Fibroblast of lung (primary cell): ENCODE measurements around the gene SRGAP2C. TPM values are rescaled to one million over a fixed set of nuclear protein-coding genes. Genes with fewer than 3 reads are reported as not detected.
"Not testable (repeated sequence)": the region's sequence is repeated elsewhere in the genome, so short reads cannot be mapped to it uniquely, and the experiment has no call there.

Source experiments
- DNase-seq, 2 donors: peaks; one replicate each; pipeline versions ENCODE4 v3.0.0 to v3.0.0-alpha.2; 2010; ENCODE audit warnings: low read depth in 2 of 2
- H2AFZ ChIP-seq: 2 replicates; pipeline ENCODE4 v1.5.1; 2012; ENCODE audit warnings: low read length, control low read depth, inconsistent platforms
- H3K27ac ChIP-seq: 2 replicates; pipeline ENCODE4 v1.5.1; 2011; ENCODE audit warnings: low read length, control low read depth; ENCODE audit not compliant: insufficient read depth
- H3K27me3 ChIP-seq: 2 replicates; pipeline ENCODE4 v1.5.1; 2011; ENCODE audit warnings: mild to moderate bottlenecking, low read length; ENCODE audit not compliant: control insufficient read depth, insufficient read depth
- H3K36me3 ChIP-seq: 2 replicates; pipeline ENCODE4 v1.5.1; 2011; ENCODE audit warnings: low read length; ENCODE audit not compliant: control insufficient read depth, insufficient read depth
- H3K4me1 ChIP-seq: 2 replicates; pipeline ENCODE4 v1.5.1; 2011; ENCODE audit warnings: low read length; ENCODE audit not compliant: control insufficient read depth, insufficient read depth; ENCODE audit errors: extremely low read depth
- H3K4me2 ChIP-seq: 2 replicates; pipeline ENCODE4 v1.5.1; 2011; ENCODE audit warnings: low read length, control low read depth; ENCODE audit not compliant: insufficient read depth; ENCODE audit errors: extremely low read depth
- H3K4me3 ChIP-seq, 4 experiments: fragments of 200-600 bp in 1 of 4; sonication (generic) in 1 of 4; replicated peaks in 1 of 4; 2 replicates each; pipeline ENCODE4 v1.5.1; 2011 to 2016; ENCODE audit warnings: low read length in 4 of 4, low read depth in 3 of 4, mild to moderate bottlenecking in 3 of 4, control low read depth in 2 of 4, inconsistent platforms in 1 of 4, mixed read lengths in 1 of 4; ENCODE audit not compliant: insufficient read depth in 1 of 4; ENCODE audit errors: control extremely low read depth in 1 of 4
- H3K79me2 ChIP-seq: 2 replicates; pipeline ENCODE4 v1.5.1; 2012; ENCODE audit warnings: mild to moderate bottlenecking, low read length, inconsistent platforms; ENCODE audit not compliant: control insufficient read depth, insufficient read depth
- H3K9ac ChIP-seq: 2 replicates; pipeline ENCODE4 v1.5.1; 2011; ENCODE audit warnings: mild to moderate bottlenecking, low read length, control low read depth; ENCODE audit not compliant: insufficient read depth
- H3K9me3 ChIP-seq: 2 replicates; pipeline ENCODE4 v1.5.1; 2012; ENCODE audit warnings: low read depth, low read length; ENCODE audit not compliant: control insufficient read depth, insufficient read depth
- H4K20me1 ChIP-seq: 2 replicates; pipeline ENCODE4 v1.5.1; 2011; ENCODE audit warnings: low read length; ENCODE audit not compliant: control insufficient read depth, insufficient read depth; ENCODE audit errors: extremely low read depth
- CTCF ChIP-seq, 2 donors: IDR thresholded peaks in 1 of 2; conservative IDR thresholded peaks in 1 of 2; 1 replicate in 1 of 2; 2 replicates in 1 of 2; pipeline ENCODE4 v1.5.1; 2011 to 2012; ENCODE audit warnings: low read length in 2 of 2, control low read depth in 1 of 2, inconsistent platforms in 1 of 2, low read depth in 1 of 2, mild to moderate bottlenecking in 1 of 2
- EZH2 ChIP-seq: IDR thresholded peaks from 2 replicates; pipeline ENCODE4 v1.5.1; 2012; ENCODE audit warnings: low read length, control low read depth, mild to moderate bottlenecking; ENCODE audit errors: missing control alignments
- polyA plus RNA-seq, 2 donors: library from polyadenylated mRNA; depleted of rRNA in 1 of 2; stranded (reverse) in 1 of 2; unstranded in 1 of 2; fragments of >200 nt; gene quantifications; 2 replicates each; pipeline ENCODE4 v1.2.1, GENCODE V29; 2011 to 2012; ENCODE audit warnings: missing spikeins in 1 of 2
- total RNA-seq: library from RNA; depleted of rRNA; stranded (reverse); fragments of >200 nt; gene quantifications from 2 replicates; pipeline ENCODE4 v1.2.1, GENCODE V29; 2014

Gene SRGAP2C
- total and polyA plus RNA-seq, 2 donors (not counting 1 experiment from before 2014, with no cell fraction given) = 8.2 to 36.5 TPM

GRCh38 chr1:121400541-121401310 lies 216.0 kb downstream of the SRGAP2C start:
- not testable (repeated sequence) for H3K4me3 ChIP-seq, H3K9ac ChIP-seq, H3K36me3 ChIP-seq, H2AFZ ChIP-seq, H3K27me3 ChIP-seq, H3K4me2 ChIP-seq, H3K79me2 ChIP-seq, H3K4me1 ChIP-seq, H4K20me1 ChIP-seq, H3K27ac ChIP-seq, DNase-seq, H3K9me3 ChIP-seq

GRCh38 chr1:121401375-121401955 lies 216.7 kb downstream of the SRGAP2C start:
- not testable (repeated sequence) for H3K4me1 ChIP-seq, H3K27me3 ChIP-seq, H2AFZ ChIP-seq, H4K20me1 ChIP-seq, H3K9me3 ChIP-seq, H3K4me2 ChIP-seq, H3K79me2 ChIP-seq, H3K9ac ChIP-seq, H3K4me3 ChIP-seq, H3K27ac ChIP-seq, DNase-seq, H3K36me3 ChIP-seq

- not testable (repeated sequence) for H3K9ac ChIP-seq, H3K4me3 ChIP-seq, H4K20me1 ChIP-seq, DNase-seq, H3K9me3 ChIP-seq, H3K27ac ChIP-seq, H3K4me2 ChIP-seq, H3K4me1 ChIP-seq, H2AFZ ChIP-seq, H3K27me3 ChIP-seq, H3K79me2 ChIP-seq, H3K36me3 ChIP-seq
Observed at GRCh38 chr1:121403254-121403653, 218.5 kb downstream of the SRGAP2C start.

GRCh38 chr1:121408354-121408753 lies 223.6 kb downstream of the SRGAP2C start:
- H3K4me2 ChIP-seq = no peak overlapping the region
- TF ChIP-seq CTCF (conservative IDR thresholded peaks at IDR 0.05 in 1 of 2, IDR thresholded peaks at IDR 0.05 in 1 of 2; ENCODE audit: low read depth in 1 of 2, low read length in 2 of 2) (no peak), EZH2 (no peak)
- DNase-seq = no peak

More at GRCh38 chr1:121408354-121408753, 223.6 kb downstream of the SRGAP2C start:
- no peaks in the 10 kb centered on the region for H3K9me3 ChIP-seq
- no peaks in the 10 kb centered on the region for H4K20me1 ChIP-seq
- H3K36me3 ChIP-seq = no peaks in the 10 kb centered on the region
- H3K27me3 ChIP-seq = no peaks in the 10 kb centered on the region
- H3K27ac ChIP-seq = no peak overlapping the region
- H2AFZ ChIP-seq = no peak overlapping the region
- no peaks in the 10 kb centered on the region for H3K79me2 ChIP-seq
- H3K9ac ChIP-seq = no peak overlapping the region
- no peaks in the 10 kb centered on the region for H3K4me1 ChIP-seq
- no peak overlapping the region for H3K4me3 ChIP-seq
